ENCODE results near the gene PVALEF.

GRCh38 chr17:81183316-81183715 lies 18.0 kb downstream of the PVALEF start:
- TF ChIP-seq CTCF (IDR thresholded peaks at IDR 0.05) (no peak), ZFX (IDR thresholded peaks at IDR 0.05; ENCODE audit: borderline replicate concordance) (no peak)
